CD4-positive, alpha-beta T cell (primary cell): ENCODE data around the gene ZNF24. TPM values are rescaled to one million over a fixed set of nuclear protein-coding genes. Genes with fewer than 3 reads are reported as not detected.
A peak's percentile ranks its signal among the peaks of the same experiment; 100 is the strongest.

Experiments
- ATAC-seq: fragments of 200-7000 bp; cut with Tn5 transposase; one replicate; pipeline ENCODE4 v1.10.0; 2022; ENCODE audit warnings: mild to moderate bottlenecking; ENCODE audit not compliant: poor library complexity
- CTCF ChIA-PET: fragments of 350-600 bp; sonication (Branson Sonifier 250); formaldehyde crosslinking; loops from one replicate; lab custom pipeline; 2021; ENCODE audit warnings: antibody characterized with exemption, inconsistent platforms; lab: Charles Lee
- POLR2A ChIA-PET: fragments of 350-600 bp; sonication (Branson Sonifier 250); formaldehyde crosslinking; loops from one replicate; lab custom pipeline; 2021; ENCODE audit warnings: antibody characterized with exemption, inconsistent platforms; lab: Charles Lee
- DNase-seq, 14 experiments: peaks; one replicate each; pipeline ENCODE4 v3.0.0-alpha.2; 2013 to 2020; ENCODE audit warnings: mixed read lengths in 2 of 14
- H3K27ac ChIP-seq, 2 donors: one replicate each; pipeline versions ENCODE4 v1.5.1 to v1.7.0; 2013; ENCODE audit warnings: low read length in 2 of 2, low read depth in 1 of 2, mild to moderate bottlenecking in 1 of 2
- H3K27me3 ChIP-seq, 2 experiments: 1 replicate in 1 of 2; 2 replicates in 1 of 2; pipeline versions ENCODE4 v1.6.1 to v1.7.0; 2013; ENCODE audit warnings: low read length in 2 of 2, control low read depth in 1 of 2, mild to moderate bottlenecking in 1 of 2, moderate library complexity in 1 of 2; ENCODE audit not compliant: insufficient read depth in 2 of 2, control insufficient read depth in 1 of 2
- H3K36me3 ChIP-seq: one replicate; pipeline ENCODE4 v1.6.1; 2013; ENCODE audit warnings: low read length, control low read depth; ENCODE audit not compliant: insufficient read depth
- H3K4me1 ChIP-seq: one replicate; pipeline ENCODE4 v1.6.1; 2013; ENCODE audit warnings: low read length, control low read depth; ENCODE audit not compliant: insufficient read depth
- H3K4me3 ChIP-seq: one replicate; pipeline ENCODE4 v1.5.1; 2013; ENCODE audit warnings: mild to moderate bottlenecking, low read length, moderate library complexity
- H3K9me3 ChIP-seq, 2 experiments: 1 replicate in 1 of 2; 2 replicates in 1 of 2; pipeline versions ENCODE4 v1.6.1 to v1.7.0; 2013; ENCODE audit warnings: low read length in 2 of 2, mild to moderate bottlenecking in 2 of 2, control low read depth in 1 of 2, moderate library complexity in 1 of 2; ENCODE audit not compliant: control insufficient read depth in 1 of 2, insufficient read depth in 1 of 2
- H3K27ac Mint-ChIP-seq: one replicate; pipeline ENCODE4 v1.8.0; 2020; ENCODE audit warnings: mixed read lengths
- H3K27me3 Mint-ChIP-seq: one replicate; pipeline ENCODE4 v1.8.0; 2021; ENCODE audit warnings: mixed read lengths
- H3K36me3 Mint-ChIP-seq: one replicate; pipeline ENCODE4 v1.8.0; 2021; ENCODE audit warnings: low read depth, mixed read lengths
- H3K4me1 Mint-ChIP-seq: one replicate; pipeline ENCODE4 v1.8.0; 2021; ENCODE audit warnings: low read depth, mixed read lengths
- H3K4me3 Mint-ChIP-seq: one replicate; pipeline ENCODE4 v1.8.0; 2020; ENCODE audit warnings: mild to moderate bottlenecking, mixed read lengths
- H3K9me3 Mint-ChIP-seq: one replicate; pipeline ENCODE4 v1.8.0; 2020; ENCODE audit warnings: mixed read lengths
- CTCF ChIP-seq: fragments of 200-600 bp; IDR thresholded peaks from one replicate; pipeline ENCODE4 v1.8.0; 2022; ENCODE audit warnings: antibody characterized with exemption, mild to moderate bottlenecking
- intact Hi-C, 2 experiments: fragments of 100-400 bp; cut with DNase I in 1 of 2; cut with micrococcal nuclease in 1 of 2; formaldehyde crosslinking; loops; one replicate each; pipeline versions ENCODE4 v1.15.1 to v1.9.0; 2023 to 2025; cut with DNase I, micrococcal nuclease
- total RNA-seq, 174 experiments: library from RNA in 2 of 174; stranded (reverse) in 2 of 174; gene quantifications; one replicate each; pipeline ENCODE4 v1.2.3 and lab custom pipeline; 2021 to 2026

The ZNF24 gene
- total RNA-seq, 2 experiments from 2014 or later, result 65.9 to 68.3 TPM

- ChIA-PET POLR2A (interaction anchor here (0.6 to 2.5 kb wide), 18 partner anchors 12 to 839 kb away, joined by 3 to 52 read pairs (median 6); partner anchors contain the start of genes INO80C, MAPRE2, RMP24 and SLC39A6), CTCF (interaction anchor here (1.8 kb wide), 1 partner anchor 46 kb away, joined by 4 read pairs; no protein-coding TSS in a partner anchor)
- DNase-seq (peak in 9 of 14 experiments; percentile 12 to 52 (median 23)), ATAC-seq (peak; percentile 43)
- peaks cover 12% of the 10 kb centered on the region for H3K36me3 ChIP-seq
- Mint-ChIP-seq H3K9me3 (peaks cover under 1% of the 10 kb centered on the region), H3K27me3 (no peaks in the 10 kb centered on the region), H3K4me1 (peaks cover 73% of the 10 kb centered on the region), H3K27ac (peak overlapping the region; percentile 96), H3K4me3 (peak overlapping the region; percentile 99), H3K36me3 (peaks cover 60% of the 10 kb centered on the region)
- peak overlapping the region; percentile 92 for H3K4me3 ChIP-seq
- peak overlapping the region; percentile 55 to 87 for H3K27ac ChIP-seq
- TF ChIP-seq CTCF, result no peak
- intact Hi-C loops, result loop anchor here (1.0 to 5.0 kb wide), 9 partner anchors 22 to 838 kb away; partner anchors contain the start of genes ELP2 (in 1 of the 2), MAPRE2 (in 1 of the 2), RMP24 (in 1 of the 2) and SLC39A6 (in 1 of the 2)
- peaks cover 31% of the 10 kb centered on the region for H3K4me1 ChIP-seq
- H3K9me3 ChIP-seq, result peaks cover 0 to 3% of the 10 kb centered on the region in 2 experiments
- no peaks in the 10 kb centered on the region for H3K27me3 ChIP-seq
Measured at GRCh38 chr18:35289727-35290093, 54.5 kb downstream of the ZNF24 start.

- Mint-ChIP-seq H3K36me3 (peaks cover 56% of the 10 kb centered on the region), H3K27ac (peak overlapping the region; percentile 96), H3K9me3 (no peaks in the 10 kb centered on the region), H3K4me3 (peak overlapping the region; percentile 99), H3K27me3 (no peaks in the 10 kb centered on the region), H3K4me1 (peaks cover 70% of the 10 kb centered on the region)
- ATAC-seq (no peak), DNase-seq (peak in 1 of 14 experiments; percentile 24)
- H3K9me3 ChIP-seq, result peaks cover 0 to 7% of the 10 kb centered on the region in 2 experiments
- no peak for TF ChIP-seq CTCF
- intact Hi-C loops, result loop anchor here in 1 of 2 experiments (2.0 to 5.0 kb wide), 3 partner anchors 46 to 783 kb away; partner anchors contain the start of gene MAPRE2
- H3K36me3 ChIP-seq, result peaks cover 11% of the 10 kb centered on the region
- peak overlapping the region; percentile 92 for H3K4me3 ChIP-seq
- H3K27me3 ChIP-seq, result no peaks in the 10 kb centered on the region
- ChIA-PET POLR2A (interaction anchor here (1.1 to 2.5 kb wide), 14 partner anchors 12 to 683 kb away, joined by 3 to 52 read pairs (median 8); partner anchors contain the start of genes INO80C, MAPRE2, RMP24 and ZNF24), CTCF (interaction anchor here (1.8 kb wide), 1 partner anchor 45 kb away, joined by 4 read pairs; no protein-coding TSS in a partner anchor)
- peak overlapping the region; percentile 55 to 87 for H3K27ac ChIP-seq
- peaks cover 31% of the 10 kb centered on the region for H3K4me1 ChIP-seq
Measured at GRCh38 chr18:35289293-35289692, 54.9 kb downstream of the ZNF24 start.

- Histone ChIP-seq H3K27ac (no peak overlapping the region), H3K36me3 (peaks cover 13% of the 10 kb centered on the region), H3K4me1 (peaks cover 11% of the 10 kb centered on the region), H3K9me3 (peaks cover 0 to 18% of the 10 kb centered on the region in 2 experiments), H3K4me3 (no peak overlapping the region), H3K27me3 (no peaks in the 10 kb centered on the region)
- Mint-ChIP-seq H3K4me3 (no peak overlapping the region), H3K9me3 (no peaks in the 10 kb centered on the region), H3K36me3 (peaks cover 36% of the 10 kb centered on the region), H3K27ac (no peak overlapping the region), H3K4me1 (peaks cover 35% of the 10 kb centered on the region), H3K27me3 (no peaks in the 10 kb centered on the region)
- intact Hi-C loops, result loop anchor here in 1 of 2 experiments (5.0 kb wide), 2 partner anchors 243 to 787 kb away; partner anchors contain the start of gene MAPRE2
- ChIA-PET POLR2A (interaction anchor here (0.7 kb wide), 1 partner anchor 17 kb away, joined by 3 read pairs; no protein-coding TSS in a partner anchor), CTCF (no interaction called here)
- TF ChIP-seq CTCF, result no peak
- DNase-seq (no peak), ATAC-seq (no peak)
Measured at GRCh38 chr18:35284841-35285240, 59.4 kb downstream of the ZNF24 start.
